SU-DHL-6 (cell line): ENCODE data around the gene MEGF10.

Experiments used
- EZH2phosphoT487 ChIP-seq: fragments of 200-600 bp; sonication (generic), shearing (Covaris generic); conservative IDR thresholded peaks from 2 replicates; pipeline ENCODE4 v1.6.1; 2018; ENCODE audit warnings: mild to moderate bottlenecking, antibody characterized with exemption, low read length, moderate library complexity, mixed read lengths
- TF ChIP-seq, protein P1 (sequence below): fragments of 200-600 bp; sonication (generic); IDR thresholded peaks from one replicate; pipeline ENCODE4 v1.5.1; 2017; ENCODE audit warnings: antibody characterized with exemption, mild to moderate bottlenecking, low read length, moderate library complexity; ENCODE audit not compliant: insufficient read depth, poor library complexity, severe bottlenecking

DNA sequence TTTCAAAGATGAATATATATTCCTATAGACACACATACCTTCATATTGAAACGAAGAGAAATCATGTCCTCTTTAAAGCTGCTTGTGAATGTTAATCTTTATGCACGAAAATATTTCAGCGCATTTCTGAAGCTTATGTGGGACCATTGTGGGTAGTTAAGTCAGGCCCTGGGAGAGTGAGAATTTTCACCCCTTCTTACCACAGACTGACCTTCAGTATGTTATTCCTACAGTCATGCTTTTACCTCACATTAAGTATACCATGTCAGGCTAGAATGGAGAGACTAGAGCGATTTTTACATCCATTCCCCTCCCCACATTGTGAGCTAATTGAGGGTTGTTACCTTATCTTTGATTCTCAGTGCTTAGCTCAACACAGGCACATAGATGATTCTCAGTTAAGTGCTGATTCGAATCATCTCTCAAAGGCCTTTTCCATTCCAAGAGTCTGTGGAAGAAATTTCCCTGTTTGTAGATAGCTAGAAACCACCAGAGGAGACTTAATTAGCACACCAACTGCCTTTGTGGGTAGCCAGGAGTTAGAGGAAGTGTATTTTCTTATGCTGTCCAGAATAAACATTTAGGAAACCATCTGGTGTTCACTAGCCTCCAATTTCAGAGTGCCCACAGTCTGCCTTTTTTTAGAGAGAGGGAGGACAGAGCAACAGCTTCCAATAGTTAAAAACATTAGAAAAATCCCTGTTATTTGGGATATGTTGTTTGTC is 110.5 kb downstream of the MEGF10 start:
- TF ChIP-seq, protein P1, sequence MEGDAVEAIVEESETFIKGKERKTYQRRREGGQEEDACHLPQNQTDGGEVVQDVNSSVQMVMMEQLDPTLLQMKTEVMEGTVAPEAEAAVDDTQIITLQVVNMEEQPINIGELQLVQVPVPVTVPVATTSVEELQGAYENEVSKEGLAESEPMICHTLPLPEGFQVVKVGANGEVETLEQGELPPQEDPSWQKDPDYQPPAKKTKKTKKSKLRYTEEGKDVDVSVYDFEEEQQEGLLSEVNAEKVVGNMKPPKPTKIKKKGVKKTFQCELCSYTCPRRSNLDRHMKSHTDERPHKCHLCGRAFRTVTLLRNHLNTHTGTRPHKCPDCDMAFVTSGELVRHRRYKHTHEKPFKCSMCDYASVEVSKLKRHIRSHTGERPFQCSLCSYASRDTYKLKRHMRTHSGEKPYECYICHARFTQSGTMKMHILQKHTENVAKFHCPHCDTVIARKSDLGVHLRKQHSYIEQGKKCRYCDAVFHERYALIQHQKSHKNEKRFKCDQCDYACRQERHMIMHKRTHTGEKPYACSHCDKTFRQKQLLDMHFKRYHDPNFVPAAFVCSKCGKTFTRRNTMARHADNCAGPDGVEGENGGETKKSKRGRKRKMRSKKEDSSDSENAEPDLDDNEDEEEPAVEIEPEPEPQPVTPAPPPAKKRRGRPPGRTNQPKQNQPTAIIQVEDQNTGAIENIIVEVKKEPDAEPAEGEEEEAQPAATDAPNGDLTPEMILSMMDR, result no peak
- TF ChIP-seq EZH2phosphoT487, result no peak
